Gastrocnemius medialis (tissue), 4 donors: ENCODE results near the gene MCTS1. TPM values are rescaled to one million over a fixed set of nuclear protein-coding genes. Genes with fewer than 3 reads are reported as not detected.
"Not testable (repeated sequence)": the region's sequence is repeated elsewhere in the genome, so short reads cannot be mapped to it uniquely, and the experiment has no call there.

Source experiments
- ATAC-seq, 2 donors: fragments of 150-250 bp; one replicate each; pipeline ENCODE4 v1.9.1; 2016
- DNase-seq, 2 donors: peaks; one replicate each; pipeline ENCODE4 v3.0.0-alpha.2; 2019
- H3K27ac ChIP-seq, 4 donors: fragments of 200-600 bp; sonication (generic); 1 replicate in 1 of 4; 2 replicates in 3 of 4; pipeline ENCODE4 v1.5.1; 2016 to 2018; ENCODE audit warnings: mild to moderate bottlenecking in 2 of 4, moderate library complexity in 1 of 4
- H3K27me3 ChIP-seq, 3 donors: fragments of 200-600 bp; sonication (generic) in 2 of 3; 1 replicate in 1 of 3; 2 replicates in 2 of 3; pipeline versions ENCODE4 v1.5.1 to v1.6.0; 2016 to 2019; ENCODE audit warnings: mild to moderate bottlenecking in 1 of 3, moderate library complexity in 1 of 3
- H3K36me3 ChIP-seq, 2 donors: fragments of 200-600 bp; sonication (generic) in 1 of 2; one replicate each; pipeline ENCODE4 v1.5.1; 2017 to 2018
- H3K4me1 ChIP-seq, 2 donors: fragments of 200-600 bp; sonication (generic) in 1 of 2; one replicate each; pipeline ENCODE4 v1.5.1; 2016 to 2017; ENCODE audit warnings: mild to moderate bottlenecking in 2 of 2
- H3K4me3 ChIP-seq, 4 donors: fragments of 200-600 bp; sonication (generic) in 3 of 4; 1 replicate in 1 of 4; 2 replicates in 3 of 4; pipeline ENCODE4 v1.5.1; 2016 to 2019; ENCODE audit warnings: mild to moderate bottlenecking in 2 of 4
- H3K9me3 ChIP-seq, 3 donors: fragments of 200-600 bp; sonication (generic) in 2 of 3; 1 replicate in 1 of 3; 2 replicates in 2 of 3; pipeline ENCODE4 v1.5.1; 2016 to 2019
- CTCF ChIP-seq, 5 experiments: fragments of 450-650 bp in 3 of 5; fragments of 200-600 bp in 2 of 5; sonication (generic) in 2 of 5; IDR thresholded peaks in 4 of 5; conservative IDR thresholded peaks in 1 of 5; 1 replicate in 4 of 5; 2 replicates in 1 of 5; pipeline ENCODE4 v1.5.1; 2016 to 2019; ENCODE audit warnings: antibody characterized with exemption in 5 of 5, mild to moderate bottlenecking in 3 of 5, moderate library complexity in 3 of 5
- POLR2A ChIP-seq, 2 donors: fragments of 450-650 bp; IDR thresholded peaks; one replicate each; pipeline ENCODE4 v1.6.1; 2017; ENCODE audit warnings: antibody characterized with exemption in 2 of 2, mild to moderate bottlenecking in 2 of 2, moderate library complexity in 2 of 2
- in situ Hi-C, 4 donors: fragments of 200-750 bp; cut with MboI; loops; one replicate each; pipeline versions ENCODE4 v1.15.0 to v1.8.0; 2017; ENCODE audit warnings: low sequenced_read_pairs in 4 of 4
- intact Hi-C: fragments of 100-400 bp; cut with DNase I; formaldehyde crosslinking; loops from one replicate; pipeline ENCODE4 v1.15.1; 2023; ENCODE audit warnings: low total_unique reads
- total RNA-seq, 4 donors: library from RNA; depleted of rRNA; stranded (reverse); fragments of >200 nt; gene quantifications; one replicate each; pipeline versions ENCODE4 v1.1.0 to v1.2.3, GENCODE V29; 2016

MCTS1 gene
- total RNA-seq, 4 donors from 2014 or later, result 15.9 to 32.4 (median 26.0) TPM

GRCh38 chrX:120566817-120567216, 37.1 kb upstream of the MCTS1 start:
- TF ChIP-seq CTCF (IDR thresholded peaks at IDR 0.05 in 4 of 5, conservative IDR thresholded peaks at IDR 0.05 in 1 of 5) (no peak), POLR2A (IDR thresholded peaks at IDR 0.05) (no peak)

GRCh38 chrX:120568035-120568434, 35.9 kb upstream of the MCTS1 start:
- Histone ChIP-seq H3K36me3 (no peaks in the 10 kb centered on the region), H3K4me1 (no peaks in the 10 kb centered on the region), H3K4me3 (no peak overlapping the region), H3K9me3 (no peaks in the 10 kb centered on the region), H3K27me3 (no peaks in the 10 kb centered on the region), H3K27ac (no peak overlapping the region)
- TF ChIP-seq CTCF (IDR thresholded peaks at IDR 0.05 in 4 of 5, conservative IDR thresholded peaks at IDR 0.05 in 1 of 5) (no peak), POLR2A (IDR thresholded peaks at IDR 0.05) (no peak)
- no peak for ATAC-seq
- no peak for DNase-seq
- intact Hi-C loops (loop anchor here (10.0 kb wide), 1 partner anchor 1593 kb away; the partner anchor contains the start of gene LONRF3), in situ Hi-C loops (no loop called here)

More at GRCh38 chrX:120566817-120567216, 37.1 kb upstream of the MCTS1 start:
- DNase-seq (no peak), ATAC-seq (no peak)
- H3K4me3 ChIP-seq, result no peak overlapping the region
- H3K9me3 ChIP-seq, result no peaks in the 10 kb centered on the region
- H3K36me3 ChIP-seq, result no peaks in the 10 kb centered on the region
- H3K27ac ChIP-seq, result no peak overlapping the region
- in situ Hi-C loops (no loop called here), intact Hi-C loops (loop anchor here (10.0 kb wide), 1 partner anchor 1592 kb away; the partner anchor contains the start of gene LONRF3)
- H3K27me3 ChIP-seq, result no peaks in the 10 kb centered on the region
- H3K4me1 ChIP-seq, result peaks cover 4 to 10% of the 10 kb centered on the region in 2 donors

- no peak overlapping the region for H3K27ac ChIP-seq
- no peak for DNase-seq
- intact Hi-C loops (loop anchor here (10.0 kb wide), 1 partner anchor 1594 kb away; the partner anchor contains the start of gene LONRF3), in situ Hi-C loops (no loop called here)
- H3K36me3 ChIP-seq, result no peaks in the 10 kb centered on the region
- no peaks in the 10 kb centered on the region for H3K27me3 ChIP-seq
- H3K4me1 ChIP-seq, result no peaks in the 10 kb centered on the region
- ATAC-seq, result no peak
- no peaks in the 10 kb centered on the region for H3K9me3 ChIP-seq
- no peak overlapping the region for H3K4me3 ChIP-seq
- TF ChIP-seq POLR2A (IDR thresholded peaks at IDR 0.05), result no peak
- no peak for TF ChIP-seq CTCF (IDR thresholded peaks at IDR 0.05 in 4 of 5, conservative IDR thresholded peaks at IDR 0.05 in 1 of 5)
Measured at GRCh38 chrX:120568609-120569008, 35.3 kb upstream of the MCTS1 start.

GRCh38 chrX:120570011-120570600, 33.8 kb upstream of the MCTS1 start:
- Histone ChIP-seq H3K9me3 (no peaks in the 10 kb centered on the region), H3K27me3 (no peaks in the 10 kb centered on the region), H3K4me3 (no peak overlapping the region), H3K27ac (no peak overlapping the region), H3K4me1 (no peaks in the 10 kb centered on the region), H3K36me3 (no peaks in the 10 kb centered on the region)
- intact Hi-C loops, result no loop called here
- in situ Hi-C loops, result no loop called here
- no peak for ATAC-seq
- DNase-seq, result no peak
- TF ChIP-seq CTCF (IDR thresholded peaks at IDR 0.05 in 4 of 5, conservative IDR thresholded peaks at IDR 0.05 in 1 of 5) (no peak), POLR2A (IDR thresholded peaks at IDR 0.05) (no peak)

- intact Hi-C loops, H3K36me3 ChIP-seq, H3K9me3 ChIP-seq, in situ Hi-C loops, H3K27ac ChIP-seq, H3K4me3 ChIP-seq, H3K4me1 ChIP-seq, DNase-seq, ATAC-seq, H3K27me3 ChIP-seq: not testable (repeated sequence)
Measured at GRCh38 chrX:120573806-120574205, 30.1 kb upstream of the MCTS1 start.
